GM12892 (cell line): ENCODE measurements around the gene FEM1B.

Experiments
- DNase-seq: peaks from one replicate; pipeline ENCODE4 v3.0.0; 2011; ENCODE audit not compliant: insufficient read length
- FAIRE-seq: peaks from 2 replicates; lab custom pipeline; 2011; peaks lifted over from hg19 to GRCh38; lab: Jason Lieb, UNC
- POLR2A ChIP-seq: IDR thresholded peaks from 2 replicates; pipeline ENCODE4 v1.6.1; 2011; ENCODE audit warnings: low read depth, low read length, control low read depth
- POLR2AphosphoS5 ChIP-seq: IDR thresholded peaks from 2 replicates; pipeline ENCODE4 v1.6.1; 2011; ENCODE audit warnings: low read depth, low read length, control low read depth
- TAF1 ChIP-seq: IDR thresholded peaks from 2 replicates; pipeline ENCODE4 v1.6.1; 2011; ENCODE audit warnings: low read depth, mild to moderate bottlenecking, control low read depth, low read length, borderline replicate concordance

FEM1B gene

DNA sequence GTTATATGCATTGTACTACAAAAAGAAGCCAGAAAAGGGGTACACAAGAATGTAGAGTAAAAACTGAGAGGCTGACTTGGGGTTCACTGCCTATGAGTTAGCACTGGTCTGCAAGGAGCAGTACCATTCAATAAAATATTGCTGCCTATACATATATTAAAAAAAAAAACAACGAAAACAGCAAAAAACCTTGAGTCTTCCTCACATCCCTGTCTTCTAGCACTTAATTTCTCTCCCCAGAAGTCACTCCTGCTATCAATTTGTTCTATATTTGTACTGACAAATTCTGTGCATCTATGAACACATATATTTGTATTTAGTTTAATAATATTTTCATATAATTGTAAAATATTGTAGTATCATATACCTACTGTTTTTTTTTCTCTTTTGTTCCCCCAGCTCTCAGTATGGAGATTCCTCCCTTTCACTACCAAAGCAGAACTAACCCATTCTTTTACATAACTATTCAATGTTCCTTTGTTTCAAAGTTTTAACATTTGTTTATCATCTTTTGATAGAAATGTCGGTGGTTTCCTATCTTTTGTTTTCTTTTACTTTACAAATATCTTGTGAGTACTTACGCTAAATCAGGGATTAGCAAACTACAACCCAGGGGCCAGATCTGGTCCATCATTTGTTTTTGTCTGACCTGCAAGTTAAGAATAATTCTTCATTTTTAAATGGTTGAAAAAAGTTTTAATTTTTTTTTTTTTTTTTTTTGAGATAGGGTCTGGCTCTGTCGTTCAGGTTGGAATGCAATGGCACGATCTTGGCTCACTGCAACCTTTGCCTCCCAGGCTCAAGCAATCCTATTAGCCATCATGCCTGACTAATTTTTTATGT, 14.8 kb upstream of the FEM1B start:
- no peak for FAIRE-seq
- no peak for DNase-seq

DNA sequence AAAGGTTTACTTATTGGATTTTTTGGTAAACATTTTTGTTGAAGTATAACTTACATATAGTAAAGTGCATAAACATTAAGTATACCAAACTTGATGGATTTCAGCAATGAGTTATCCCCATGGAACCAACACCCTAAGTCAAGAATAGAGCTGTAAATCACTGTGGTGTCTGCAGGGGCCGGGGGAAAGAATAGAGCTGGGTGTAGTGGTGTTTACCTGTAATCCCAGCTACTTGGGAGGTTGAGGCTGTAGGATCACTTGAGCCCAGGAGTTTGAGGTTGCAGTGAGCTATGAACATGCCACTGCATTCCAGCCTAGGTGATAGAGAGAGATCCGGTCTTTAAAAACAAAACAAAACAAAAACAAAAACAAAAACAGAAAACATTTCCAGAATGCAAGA, 13.3 kb upstream of the FEM1B start:
- FAIRE-seq (peak; percentile 50), DNase-seq (no peak)
- TF ChIP-seq TAF1 (no peak), POLR2A (no peak), POLR2AphosphoS5 (no peak)

More for the DNA sequence above, 14.8 kb upstream of the FEM1B start:
- no peak for TF ChIP-seq POLR2A
- no peak for TF ChIP-seq TAF1
- no peak for TF ChIP-seq POLR2AphosphoS5

DNA sequence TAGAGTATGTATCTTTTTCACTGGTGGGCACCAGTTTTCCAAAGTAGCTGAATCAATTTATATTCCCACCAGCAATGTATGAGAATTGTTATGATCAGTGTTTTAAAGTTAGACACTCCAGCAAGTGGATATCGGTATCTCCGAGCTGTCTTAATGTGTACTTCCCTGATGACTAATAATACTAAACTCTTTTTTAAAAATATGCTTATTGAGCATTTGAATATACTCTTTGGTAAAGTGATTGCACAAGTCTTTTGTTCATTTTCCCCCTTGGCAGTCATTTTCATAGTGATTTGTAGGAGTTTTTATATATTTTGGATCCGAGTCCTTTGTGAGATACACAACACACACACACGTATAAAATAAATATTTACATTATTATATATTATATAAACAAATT, 12.5 kb upstream of the FEM1B start:
- FAIRE-seq (no peak), DNase-seq (no peak)
- no peak for TF ChIP-seq POLR2A
- TF ChIP-seq POLR2AphosphoS5 = no peak

DNA sequence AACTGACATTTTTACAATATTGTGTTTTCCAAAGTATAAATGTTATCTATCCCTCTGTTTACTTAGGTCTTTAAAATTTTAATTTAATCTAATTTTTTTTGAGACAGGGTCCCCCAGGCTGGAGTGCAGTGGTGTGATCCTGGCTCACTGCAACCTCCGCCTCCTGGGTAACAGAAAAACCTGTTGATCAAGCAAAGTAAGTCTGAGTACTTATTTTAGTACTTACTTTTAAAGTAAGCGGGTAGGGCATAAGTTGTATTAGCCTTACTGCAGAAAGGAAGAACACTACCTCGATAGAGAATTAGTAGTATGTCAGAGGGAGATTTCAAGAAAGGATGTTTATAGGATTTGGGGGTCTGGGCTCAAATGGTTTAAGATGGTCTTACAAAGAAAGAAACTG, 11.9 kb upstream of the FEM1B start:
- FAIRE-seq (no peak), DNase-seq (no peak)
- TF ChIP-seq POLR2AphosphoS5 (no peak), POLR2A (no peak), TAF1 (no peak)

DNA sequence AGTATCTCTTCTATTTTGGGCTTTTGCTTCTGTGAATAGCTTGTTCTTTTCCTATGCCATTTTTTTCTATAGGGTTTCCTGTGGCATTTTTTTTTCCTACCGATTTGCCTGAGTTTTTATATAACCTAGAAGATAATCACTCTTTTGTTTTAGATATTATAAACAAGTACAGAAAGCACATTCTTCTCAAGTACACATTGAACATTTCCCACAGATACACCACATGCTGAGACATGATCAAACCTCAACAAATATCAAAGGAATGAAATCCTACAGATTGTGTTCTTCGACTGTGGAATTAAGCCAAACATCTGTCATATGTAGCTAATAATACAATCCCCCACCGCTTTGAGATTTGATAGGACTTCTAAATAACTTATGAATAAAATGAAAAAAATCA, 9.1 kb upstream of the FEM1B start:
- DNase-seq (no peak), FAIRE-seq (no peak)
- TF ChIP-seq POLR2AphosphoS5 = no peak
- TF ChIP-seq TAF1 = no peak
- TF ChIP-seq POLR2A = no peak

DNA sequence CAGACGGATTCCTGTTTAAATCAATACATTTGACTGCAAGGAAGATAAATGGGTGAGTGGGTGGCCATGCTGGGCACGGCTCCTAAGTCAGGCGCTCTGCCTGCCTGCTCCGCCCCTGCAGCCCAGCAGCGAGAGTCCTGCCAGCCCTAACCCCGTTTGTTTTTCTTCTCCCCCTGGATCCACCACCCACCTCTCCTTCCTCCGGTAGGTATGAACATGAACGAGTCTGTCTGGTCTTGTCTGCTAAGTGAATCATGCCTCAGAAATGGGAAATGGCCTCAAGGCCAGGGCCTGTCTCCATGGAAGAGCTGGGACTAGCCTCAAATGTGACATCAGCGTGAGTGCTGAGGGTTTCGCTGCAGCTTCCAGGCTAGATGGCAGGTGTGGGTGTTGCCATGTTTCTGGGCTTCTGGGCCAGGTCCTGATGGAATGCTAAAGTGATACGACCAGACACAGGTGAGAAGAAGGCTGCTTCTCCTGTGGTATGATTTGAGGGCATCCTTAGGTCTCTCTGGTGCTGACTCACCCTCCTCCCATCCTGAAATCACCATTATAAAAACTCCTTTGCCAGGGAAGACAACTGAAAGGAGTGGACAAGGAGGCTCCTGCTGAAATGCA, 5.6 kb upstream of the FEM1B start:
- FAIRE-seq (no peak), DNase-seq (no peak)
- TF ChIP-seq POLR2AphosphoS5 = no peak
- no peak for TF ChIP-seq TAF1
- no peak for TF ChIP-seq POLR2A

DNA sequence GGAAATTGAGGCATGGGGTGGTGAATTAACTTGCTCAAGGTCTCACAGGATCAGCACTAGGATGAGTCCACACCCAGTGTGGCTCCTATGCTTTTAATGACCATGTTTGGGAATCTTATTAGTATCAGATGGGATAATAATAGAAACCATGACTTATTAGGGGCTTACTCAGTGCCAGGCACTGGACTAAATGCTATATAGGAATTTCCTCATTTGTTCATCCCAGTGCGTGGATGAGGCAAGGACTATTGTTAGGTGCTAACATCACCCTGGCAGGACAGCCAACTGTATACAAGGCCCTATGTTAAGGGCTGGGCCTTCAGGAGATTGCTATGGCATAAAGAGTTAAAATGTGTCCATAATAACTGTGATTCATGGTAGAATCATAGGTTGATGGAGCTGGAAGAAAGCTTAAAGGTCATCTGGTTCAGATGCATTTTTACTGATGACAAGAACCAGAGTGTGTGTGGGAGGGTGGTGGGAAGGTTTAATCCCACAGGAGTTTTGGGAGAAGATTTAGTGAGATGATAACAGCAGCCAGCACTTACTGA, 4.7 kb upstream of the FEM1B start:
- FAIRE-seq = no peak
- TF ChIP-seq POLR2AphosphoS5 (no peak), TAF1 (no peak), POLR2A (no peak)
- DNase-seq = no peak

DNA sequence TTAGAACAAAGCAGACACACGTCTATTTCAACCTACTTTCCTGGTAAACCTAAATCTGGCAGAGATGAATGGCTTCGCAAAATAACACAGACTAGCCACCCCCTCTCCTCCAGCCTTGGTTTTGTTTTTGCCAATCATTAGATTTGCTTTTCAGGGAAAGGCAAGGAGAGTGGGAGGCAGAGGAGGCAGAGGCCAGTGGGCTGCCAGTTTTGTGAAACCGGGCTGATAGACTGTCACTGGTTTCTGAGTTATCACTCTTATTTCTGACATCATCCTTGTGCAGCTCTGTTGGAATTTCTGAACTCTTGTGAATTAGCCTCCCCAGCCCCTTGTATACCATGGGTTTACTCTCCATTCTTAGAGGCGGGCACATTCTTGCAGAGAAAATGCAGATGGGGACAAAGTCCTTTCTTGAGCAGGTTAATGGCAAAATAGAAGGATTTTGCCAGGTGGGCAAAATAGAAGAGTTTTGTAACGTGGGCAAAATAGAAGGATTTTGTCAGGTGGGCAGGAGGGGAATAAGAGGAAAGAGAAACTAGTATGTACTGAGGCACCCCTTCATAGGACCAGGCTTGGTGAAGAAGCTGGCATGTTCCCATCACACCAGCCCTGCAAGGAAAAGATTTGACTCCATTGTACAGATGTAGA, 3.2 kb upstream of the FEM1B start:
- no peak for FAIRE-seq
- no peak for TF ChIP-seq POLR2AphosphoS5
- no peak for TF ChIP-seq POLR2A
- no peak for TF ChIP-seq TAF1
- no peak for DNase-seq

DNA sequence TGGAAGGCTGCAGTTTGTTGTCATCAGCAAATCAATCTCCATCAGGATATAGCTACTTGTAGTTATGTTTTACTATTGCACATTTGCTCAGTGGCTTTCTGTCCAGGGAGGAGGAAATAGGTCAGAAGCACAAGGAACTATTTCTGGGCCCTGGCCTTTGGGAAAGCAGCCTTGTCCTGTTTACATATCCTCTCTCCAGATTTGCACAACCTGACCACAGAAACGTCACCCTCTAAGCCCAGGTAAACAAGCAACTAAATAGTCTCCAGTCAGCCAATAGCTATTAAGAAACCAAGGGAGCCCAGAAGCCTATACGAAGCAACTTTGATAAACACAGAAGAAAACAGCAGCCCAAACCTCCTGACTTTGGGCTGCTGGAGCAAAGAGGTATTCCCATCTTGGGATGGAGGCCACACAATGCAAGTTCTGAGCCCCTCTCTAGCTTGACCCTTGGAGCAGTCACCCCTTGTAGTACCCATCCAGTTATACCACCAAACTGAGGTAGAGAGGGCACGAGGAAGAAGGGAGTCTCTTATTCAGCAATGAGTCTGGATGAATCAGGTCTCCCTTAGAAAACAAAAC, 2.3 kb upstream of the FEM1B start:
- FAIRE-seq = no peak
- TF ChIP-seq TAF1 (no peak), POLR2AphosphoS5 (no peak), POLR2A (no peak)
- no peak for DNase-seq

DNA sequence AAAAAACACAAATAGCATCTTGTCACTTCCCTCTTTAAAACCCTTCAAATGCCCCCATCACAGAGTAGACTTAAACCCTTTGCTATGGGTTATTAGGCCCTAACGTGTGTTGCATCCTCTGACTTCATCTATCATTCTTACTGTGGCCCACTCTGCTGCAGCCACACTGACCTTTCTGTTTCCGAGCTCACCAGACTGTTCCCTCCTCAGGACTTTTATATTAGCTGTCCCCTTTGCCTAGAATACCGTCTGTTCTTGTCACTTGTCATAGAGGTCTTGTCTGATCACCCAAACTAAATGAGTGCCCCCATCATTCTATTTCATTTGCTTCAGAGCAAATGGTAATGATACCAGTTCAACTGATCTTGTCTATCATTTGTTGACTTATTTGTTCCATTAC, 877 bp upstream of the FEM1B start:
- DNase-seq = no peak
- FAIRE-seq = peak; percentile 44
- no peak for TF ChIP-seq TAF1
- no peak for TF ChIP-seq POLR2A
- no peak for TF ChIP-seq POLR2AphosphoS5

DNA sequence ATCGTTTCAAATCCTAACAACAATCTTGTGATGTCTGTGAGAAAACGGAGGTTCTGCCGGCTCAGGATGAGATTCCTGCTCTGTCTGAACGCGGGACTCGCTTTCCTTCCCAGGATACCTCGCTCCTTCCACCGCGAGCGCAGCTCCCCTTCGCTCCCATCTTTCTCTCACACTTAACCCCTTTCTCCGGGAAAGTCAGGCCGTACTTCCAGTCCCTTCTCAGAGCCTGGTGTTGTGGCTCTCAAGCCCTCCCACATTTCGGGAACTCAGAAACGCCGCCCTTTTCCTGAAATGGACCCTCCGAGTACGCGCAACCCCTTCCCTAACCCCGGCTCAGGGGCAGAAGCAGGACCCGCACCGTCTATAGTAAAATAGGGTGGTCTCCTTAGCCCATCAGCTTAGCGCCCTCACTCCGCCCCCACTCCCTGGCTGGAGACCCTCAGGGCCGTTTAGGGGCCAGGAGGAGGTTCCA, 378 bp upstream of the FEM1B start:
- TF ChIP-seq TAF1 (no peak), POLR2AphosphoS5 (no peak), POLR2A (no peak)
- DNase-seq = no peak
- no peak for FAIRE-seq

DNA sequence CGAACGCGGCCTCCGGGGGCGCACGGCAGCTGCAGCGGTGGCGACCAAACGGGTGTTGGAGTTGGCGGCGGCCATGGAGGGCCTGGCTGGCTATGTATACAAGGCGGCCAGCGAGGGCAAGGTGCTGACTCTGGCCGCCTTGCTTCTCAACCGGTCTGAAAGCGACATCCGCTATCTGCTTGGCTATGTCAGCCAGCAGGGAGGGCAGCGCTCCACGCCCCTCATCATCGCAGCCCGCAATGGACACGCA, 725 bp downstream of the FEM1B start:
- FAIRE-seq (no peak), DNase-seq (no peak)
- TF ChIP-seq TAF1 = no peak
